HFF-Myc (cell line): ENCODE data around the gene FAM13C.

Experiments used
- DNase-seq: peaks from one replicate; pipeline ENCODE4 v3.0.0-alpha.2; 2011; ENCODE audit warnings: low read depth; ENCODE audit errors: extremely low read depth
- H3K4me3 ChIP-seq: replicated peaks from 2 replicates; pipeline ENCODE4 v1.5.1; 2011; ENCODE audit warnings: low read depth, mild to moderate bottlenecking, control low read depth, low read length
- CTCF ChIP-seq: IDR thresholded peaks from 2 replicates; pipeline ENCODE4 v1.5.1; 2012; ENCODE audit warnings: mild to moderate bottlenecking, low read depth, low read length, control low read depth; ENCODE audit errors: missing control alignments

The FAM13C gene

GRCh38 chr10:59270492-59270891, 91.9 kb downstream of the FAM13C start:
- TF ChIP-seq CTCF, result no peak
- no peak for DNase-seq
- H3K4me3 ChIP-seq, result no peak overlapping the region

- no peak for TF ChIP-seq CTCF
- no peak overlapping the region for H3K4me3 ChIP-seq
- DNase-seq, result no peak
Measured at GRCh38 chr10:59269651-59270050, 92.7 kb downstream of the FAM13C start.

- no peak for TF ChIP-seq CTCF
- DNase-seq, result no peak
- H3K4me3 ChIP-seq, result no peak overlapping the region
Measured at GRCh38 chr10:59268460-59268859, 93.9 kb downstream of the FAM13C start.

GRCh38 chr10:59266321-59266720, 96.0 kb downstream of the FAM13C start:
- H3K4me3 ChIP-seq, result no peak overlapping the region
- no peak for TF ChIP-seq CTCF
- DNase-seq, result no peak

- TF ChIP-seq CTCF, result no peak
- DNase-seq, result no peak
Measured at GRCh38 chr10:59265141-59265540, 97.2 kb downstream of the FAM13C start.

GRCh38 chr10:59258890-59259289, 103.5 kb downstream of the FAM13C start:
- no peak for TF ChIP-seq CTCF
- H3K4me3 ChIP-seq, result no peak overlapping the region
- DNase-seq, result no peak

More at GRCh38 chr10:59265141-59265540, 97.2 kb downstream of the FAM13C start:
- H3K4me3 ChIP-seq, result no peak overlapping the region

- no peak overlapping the region for H3K4me3 ChIP-seq
- no peak for TF ChIP-seq CTCF
- no peak for DNase-seq
Measured at GRCh38 chr10:59257224-59257623, 105.1 kb downstream of the FAM13C start.
